HepG2 (cell line): ENCODE measurements around the gene BATF2. TPM values are rescaled to one million over a fixed set of nuclear protein-coding genes. Genes with fewer than 3 reads are reported as not detected.
A peak's percentile ranks its signal among the peaks of the same experiment; 100 is the strongest.

Experiments used
- ASH2L ChIP-seq: fragments of 300-600, 200-600 bp; sonication (generic); IDR thresholded peaks from 2 replicates; pipeline ENCODE4 v1.7.0; 2017; ENCODE audit warnings: low read depth, mild to moderate bottlenecking, moderate library complexity, mixed read lengths, low read length; ENCODE audit not compliant: insufficient read length
- CEBPZ ChIP-seq: IDR thresholded peaks from 2 replicates; pipeline ENCODE4 v1.6.1; 2012; ENCODE audit warnings: low read length, improper control_type of control experiment
- IKZF4 ChIP-seq: sonication (generic); formaldehyde crosslinking; IDR thresholded peaks from 2 replicates; pipeline ENCODE4 v1.5.1; 2020; ENCODE audit warnings: borderline replicate concordance, mild to moderate bottlenecking, low read depth, missing genetic modification reagents; ENCODE audit errors: not compliant biosample characterization
- JUNB ChIP-seq: sonication (generic); formaldehyde crosslinking; IDR thresholded peaks from 2 replicates; pipeline ENCODE4 v1.8.0; 2022; ENCODE audit warnings: missing genetic modification reagents, mild to moderate bottlenecking, borderline replicate concordance
- KDM6A ChIP-seq: IDR thresholded peaks from 2 replicates; pipeline ENCODE4 v1.6.1; 2016; ENCODE audit warnings: low read depth
- KLF13 ChIP-seq: sonication (generic); formaldehyde crosslinking; IDR thresholded peaks from 2 replicates; pipeline ENCODE4 v1.4.0; 2020; ENCODE audit warnings: mild to moderate bottlenecking, missing genetic modification reagents
- KLF6 ChIP-seq: IDR thresholded peaks from 2 replicates; pipeline ENCODE4 v1.8.0; 2016; ENCODE audit warnings: missing biosample characterization, missing genetic modification reagents
- MZF1 ChIP-seq: sonication (generic); formaldehyde crosslinking; IDR thresholded peaks from 2 replicates; pipeline ENCODE4 v1.8.1; 2023; ENCODE audit warnings: mild to moderate bottlenecking, missing genetic modification reagents, borderline replicate concordance
- NFE2L2 ChIP-seq: fragments of 150-350 bp; IDR thresholded peaks from 2 replicates; pipeline ENCODE4 v1.6.1; 2014; ENCODE audit warnings: low read length
- SAFB2 ChIP-seq: sonication (generic); formaldehyde crosslinking; IDR thresholded peaks from 2 replicates; pipeline ENCODE4 v1.5.1; 2020; ENCODE audit warnings: missing genetic modification reagents, low read depth, mild to moderate bottlenecking, borderline replicate concordance
- SIX4 ChIP-seq: sonication (generic); formaldehyde crosslinking; IDR thresholded peaks from 2 replicates; pipeline ENCODE4 v1.4.0; 2020; ENCODE audit warnings: missing genetic modification reagents
- SKI ChIP-seq: fragments of 450-650 bp; IDR thresholded peaks from one replicate; pipeline ENCODE4 v1.6.1; 2018; ENCODE audit warnings: mild to moderate bottlenecking; ENCODE audit not compliant: partially characterized antibody
- SMARCE1 ChIP-seq: fragments of 450-650 bp; IDR thresholded peaks from 2 replicates; pipeline ENCODE4 v1.6.1; 2017; ENCODE audit warnings: borderline replicate concordance
- SMC3 ChIP-seq: IDR thresholded peaks from 2 replicates; pipeline ENCODE4 v1.6.1; 2011; ENCODE audit warnings: low read length, improper control_type of control experiment
- SOX13 ChIP-seq, 3 experiments: fragments of 450-650 bp in 1 of 3; sonication (generic) in 1 of 3; formaldehyde crosslinking in 1 of 3; IDR thresholded peaks in 2 of 3; conservative IDR thresholded peaks in 1 of 3; 2 replicates each; pipeline versions ENCODE4 v1.5.0 to v1.6.1; 2016 to 2020; ENCODE audit warnings: antibody characterized with exemption in 1 of 3, mild to moderate bottlenecking in 1 of 3, missing compliant biosample characterization in 1 of 3, missing genetic modification reagents in 1 of 3, moderate library complexity in 1 of 3
- STAG1 ChIP-seq: sonication (generic); formaldehyde crosslinking; IDR thresholded peaks from 2 replicates; pipeline ENCODE4 v1.4.0; 2020; ENCODE audit warnings: missing genetic modification reagents
- TAF15 ChIP-seq: fragments of 200-400 bp; formaldehyde crosslinking; IDR thresholded peaks from one replicate; pipeline ENCODE4 v1.6.1; 2018; ENCODE audit warnings: mild to moderate bottlenecking, low read depth, low read length; ENCODE audit not compliant: poor library complexity, severe bottlenecking
- ZBTB10 ChIP-seq: sonication (generic); formaldehyde crosslinking; IDR thresholded peaks from 2 replicates; pipeline ENCODE4 v1.4.0; 2020; ENCODE audit warnings: missing genetic modification reagents, borderline replicate concordance
- ZMYM4 ChIP-seq: sonication (generic); formaldehyde crosslinking; IDR thresholded peaks from 2 replicates; pipeline ENCODE4 v1.8.1; 2023; ENCODE audit warnings: mild to moderate bottlenecking, missing genetic modification reagents
- ZNF138 ChIP-seq: sonication (generic); formaldehyde crosslinking; IDR thresholded peaks from 2 replicates; pipeline ENCODE4 v1.5.0; 2020; ENCODE audit warnings: mild to moderate bottlenecking, low read depth, missing genetic modification reagents
- ZNF256 ChIP-seq: sonication (generic); formaldehyde crosslinking; conservative IDR thresholded peaks from 2 replicates; pipeline ENCODE4 v1.4.0; 2020; ENCODE audit warnings: missing genetic modification reagents
- ZNF570 ChIP-seq: sonication (generic); formaldehyde crosslinking; IDR thresholded peaks from 2 replicates; pipeline ENCODE4 v1.4.0; 2020; ENCODE audit warnings: mild to moderate bottlenecking, missing genetic modification reagents, borderline replicate concordance
- ZNF891 ChIP-seq: sonication (generic); formaldehyde crosslinking; IDR thresholded peaks from 2 replicates; pipeline ENCODE4 v1.5.0; 2020; ENCODE audit warnings: mild to moderate bottlenecking, missing genetic modification reagents
- polyA plus RNA-seq, 8 experiments: library from polyadenylated mRNA; depleted of rRNA in 3 of 8; stranded (reverse) in 7 of 8; unstranded in 1 of 8; fragments of >200 nt; fragmentation: Illumina TruSeq in 4 of 8; extraction: Trizol in 4 of 8; gene quantifications; 2 replicates each; pipeline versions ENCODE4 v1.2.1 to v1.2.3, GENCODE V29; 2011 to 2016; ENCODE audit warnings: low read depth in 4 of 8, missing spikeins in 1 of 8, mixed read lengths in 1 of 8; ENCODE audit not compliant: insufficient read depth in 1 of 8
- total RNA-seq, 5 experiments: library from RNA; depleted of rRNA; stranded (reverse); fragments of >200 nt; fragmentation: Illumina TruSeq; extraction: Trizol; gene quantifications; 2 replicates each; pipeline ENCODE4 v1.2.3, GENCODE V29; 2016; ENCODE audit warnings: low read depth in 1 of 5

The BATF2 gene
- total and polyA plus RNA-seq, 2 of the 13 experiments (the other 11 are each of a cell fraction or from before 2014, with no cell fraction given) = 2.8 to 3.9 TPM

DNA sequence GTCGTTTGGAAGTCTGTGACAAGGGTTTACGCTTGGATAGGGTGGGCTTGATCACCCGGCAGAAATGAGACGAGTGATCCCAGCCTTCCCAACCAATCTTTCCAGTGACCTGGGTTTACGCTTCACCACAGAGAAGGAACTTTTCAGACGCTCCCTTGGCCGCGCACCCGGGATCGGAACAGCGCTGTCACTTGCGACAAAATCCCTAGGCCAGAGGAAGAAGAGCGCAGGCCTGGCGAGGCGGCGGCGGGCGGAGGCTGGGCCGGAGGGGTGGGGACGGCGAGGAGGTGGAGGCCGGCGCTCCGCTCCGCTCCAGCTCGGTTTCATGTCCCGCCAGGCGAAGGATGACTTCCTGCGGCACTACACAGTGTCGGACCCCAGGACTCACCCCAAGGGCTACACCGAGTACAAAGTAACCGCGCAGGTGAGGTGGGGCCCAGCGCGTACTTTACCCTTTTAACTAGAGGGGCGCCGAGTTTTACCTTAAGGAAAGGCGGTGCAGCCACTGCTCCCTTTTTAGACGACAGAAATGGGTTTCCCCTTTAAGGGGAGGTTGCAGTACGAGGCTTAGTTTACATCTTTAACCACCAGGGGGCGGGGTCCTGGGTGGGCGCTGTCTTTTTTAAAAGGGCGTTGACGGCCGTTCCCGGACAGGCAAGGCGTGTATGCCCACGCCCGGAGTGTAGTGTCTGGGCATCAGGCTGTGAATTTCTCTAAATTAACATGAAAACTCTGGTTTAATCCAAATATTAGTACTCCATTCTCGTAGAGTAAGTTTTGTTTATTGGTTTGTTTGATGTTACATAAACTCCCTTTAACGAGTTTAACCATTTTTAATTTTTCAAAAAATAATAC lies 30.7 kb upstream of the BATF2 start, which contains the start of gene SNX15 (continued):
- TF ChIP-seq SOX13 (IDR thresholded peaks at IDR 0.05) (no peak), SOX13 (CRISPR knock-in tag; conservative IDR thresholded peaks at IDR 0.05 in 1 of 2, IDR thresholded peaks at IDR 0.05 in 1 of 2) (peak in 1 of 2 experiments; percentile 14; a peak in 1 of 4 replicates), JUNB (no peak), KLF13 (CRISPR knock-in tag) (0 out of 2 replicates have a peak, but pooled peaks have one; percentile 55), ZNF138 (no peak), TAF15 (no peak), SIX4 (no peak), SKI (peak; percentile 20), NFE2L2 (no peak), CEBPZ (no peak), ZNF570 (CRISPR knock-in tag) (no peak), KDM6A (CRISPR knock-in tag) (no peak), ZNF891 (CRISPR knock-in tag) (peak; percentile 84; the same call in 1 of the 2 replicates), IKZF4 (CRISPR knock-in tag) (no peak), SMC3 (peak; percentile 51; the same call in 1 of the 2 replicates), MZF1 (CRISPR knock-in tag) (0 out of 2 replicates have a peak, but pooled peaks have one; percentile 60), ZNF256 (CRISPR knock-in tag) (no peak), SAFB2 (CRISPR knock-in tag) (peak; percentile 90; the same call in 1 of the 2 replicates), ZBTB10 (no peak), ZMYM4 (CRISPR knock-in tag) (peak; percentile 38; the same call in 1 of the 2 replicates), KLF6 (no peak; the same call in 1 of the 2 replicates), ASH2L (peak; percentile 98), STAG1 (peak; percentile 40), SMARCE1 (no peak)
